Smooth muscle cell (in vitro differentiated cells): ENCODE measurements around the gene SGMS1. TPM values are rescaled to one million over a fixed set of nuclear protein-coding genes. Genes with fewer than 3 reads are reported as not detected.

Experiments used
- DNase-seq: peaks from one replicate; lab custom pipeline; 2025; ENCODE audit not compliant: unreplicated experiment; lab: John Stamatoyannopoulos, UW
- H2AFZ ChIP-seq: fragments of 200-600 bp; sonication (generic); 2 replicates; pipeline ENCODE4 v1.6.0; 2016; ENCODE audit warnings: antibody characterized with exemption, low read depth, mild to moderate bottlenecking
- H3F3A ChIP-seq: fragments of 200-600 bp; sonication (generic); 2 replicates; pipeline ENCODE4 v1.6.0; 2017; ENCODE audit warnings: antibody characterized with exemption, low read depth
- H3K27ac ChIP-seq: fragments of 200-600 bp; sonication (generic); 2 replicates; pipeline ENCODE4 v1.5.1; 2016; ENCODE audit warnings: low read depth, mild to moderate bottlenecking
- H3K27me3 ChIP-seq: fragments of 200-600 bp; sonication (generic); 2 replicates; pipeline ENCODE4 v1.6.1; 2016; ENCODE audit warnings: low read depth, mild to moderate bottlenecking
- H3K36me3 ChIP-seq: fragments of 200-600 bp; sonication (generic); 2 replicates; pipeline ENCODE4 v1.5.1; 2016; ENCODE audit warnings: low read depth
- H3K4me1 ChIP-seq: fragments of 200-600 bp; sonication (generic); 2 replicates; pipeline ENCODE4 v1.5.1; 2016; ENCODE audit warnings: low read depth
- H3K4me2 ChIP-seq: fragments of 200-600 bp; sonication (generic); 2 replicates; pipeline ENCODE4 v1.6.0; 2016; ENCODE audit warnings: mild to moderate bottlenecking
- H3K4me3 ChIP-seq: fragments of 200-600 bp; sonication (generic); 2 replicates; pipeline ENCODE4 v1.5.1; 2016; ENCODE audit warnings: mild to moderate bottlenecking
- H3K79me2 ChIP-seq: fragments of 200-600 bp; sonication (generic); 2 replicates; pipeline ENCODE4 v1.6.0; 2016; ENCODE audit warnings: low read depth, mild to moderate bottlenecking
- H3K9ac ChIP-seq: fragments of 200-600 bp; sonication (generic); 2 replicates; pipeline ENCODE4 v1.6.0; 2016; ENCODE audit warnings: low read depth
- H3K9me3 ChIP-seq: fragments of 200-600 bp; sonication (generic); replicated peaks from 2 replicates; pipeline ENCODE4 v1.5.1; 2016; ENCODE audit warnings: low read depth
- H4K20me1 ChIP-seq: fragments of 200-600 bp; sonication (generic); 2 replicates; pipeline ENCODE4 v1.6.0; 2016; ENCODE audit warnings: low read depth
- CTCF ChIP-seq: fragments of 200-600 bp; sonication (generic); IDR thresholded peaks from 2 replicates; pipeline ENCODE4 v1.5.1; 2017; ENCODE audit warnings: borderline replicate concordance, mild to moderate bottlenecking, antibody characterized with exemption; ENCODE audit not compliant: insufficient read depth, poor library complexity, severe bottlenecking
- WGBS: methylation state at CpG from one replicate; pipeline ENCODE4 v1.1.7; 2016; ENCODE audit warnings: low lambda C conversion rate; 5-methylcytosine and 5-hydroxymethylcytosine counted together
- polyA plus RNA-seq: library from polyadenylated mRNA; unstranded; fragments of >200 nt; fragmentation: Nextera tagmentation; extraction: Ambion mirVana; gene quantifications from 2 replicates; pipeline ENCODE4 v1.2.1, GENCODE V29; 2016
- total RNA-seq: library from RNA; depleted of rRNA; stranded (reverse); fragments of >200 nt; gene quantifications from 2 replicates; pipeline ENCODE4 v1.2.3, GENCODE V29; 2014

SGMS1 gene
- total and polyA plus RNA-seq, 2 experiments from 2014 or later, result 4.0 to 14.3 TPM

DNA sequence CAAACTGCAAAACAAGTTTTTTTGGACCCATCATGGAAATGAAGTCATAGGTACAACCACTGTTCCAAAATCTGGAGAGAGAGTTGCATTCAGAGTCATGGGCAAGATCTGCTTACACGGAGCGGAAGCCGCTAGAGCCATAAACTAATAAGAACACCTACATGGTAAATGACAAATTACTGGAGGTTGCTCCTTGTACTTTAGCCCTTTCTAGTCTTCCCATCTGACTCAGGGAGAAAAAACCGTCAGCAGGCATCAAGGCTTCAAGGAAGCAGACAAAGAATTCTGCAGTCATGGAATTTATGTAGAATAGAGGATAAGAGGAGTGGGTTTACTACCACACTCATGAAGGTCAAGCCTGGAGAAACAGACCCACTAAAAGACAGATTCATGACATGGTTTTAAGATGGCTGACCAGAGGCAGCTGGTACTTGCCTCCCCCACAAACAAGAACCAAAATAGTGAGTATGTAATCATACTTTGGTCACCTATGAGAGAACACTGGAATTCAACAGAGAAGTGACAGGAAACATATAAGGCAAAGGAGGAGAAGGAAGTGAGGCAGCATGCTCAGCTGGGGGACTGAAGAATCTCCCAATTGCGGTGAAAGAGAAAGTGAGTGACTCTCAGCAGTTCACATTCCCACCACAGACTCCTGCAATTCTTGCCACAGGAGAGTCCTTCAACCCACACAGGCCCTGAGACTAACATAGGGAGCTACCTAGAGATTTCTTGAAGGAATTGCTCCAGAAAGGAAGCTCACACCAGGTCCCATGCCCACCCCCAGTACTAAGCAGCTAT, 330.0 kb downstream of the SGMS1 start:
- Histone ChIP-seq H3K36me3 (no peaks in the 10 kb centered on the region), H2AFZ (no peak overlapping the region), H3K4me2 (no peak overlapping the region), H3K9me3 (no peaks in the 10 kb centered on the region), H3K27ac (no peak overlapping the region), H3K4me1 (no peaks in the 10 kb centered on the region), H3K4me3 (no peak overlapping the region), H3F3A (no peaks in the 10 kb centered on the region), H3K79me2 (no peaks in the 10 kb centered on the region), H4K20me1 (no peaks in the 10 kb centered on the region), H3K27me3 (no peaks in the 10 kb centered on the region), H3K9ac (no peak overlapping the region)
- no peak for DNase-seq
- TF ChIP-seq CTCF, result no peak
- WGBS, result 91% methylated on average over 5 of the region's 5 CpGs

- no peaks in the 10 kb centered on the region for H3K27me3 ChIP-seq
- no peak for DNase-seq
- no peaks in the 10 kb centered on the region for H3K36me3 ChIP-seq
- no peak overlapping the region for H3K27ac ChIP-seq
- no peaks in the 10 kb centered on the region for H3K79me2 ChIP-seq
- no peaks in the 10 kb centered on the region for H3F3A ChIP-seq
- no peaks in the 10 kb centered on the region for H4K20me1 ChIP-seq
- H2AFZ ChIP-seq, result no peak overlapping the region
- 70% methylated on average over 1 of the region's 1 CpG for WGBS
- H3K4me1 ChIP-seq, result no peaks in the 10 kb centered on the region
- no peak for TF ChIP-seq CTCF
- no peak overlapping the region for H3K4me2 ChIP-seq
- H3K9me3 ChIP-seq, result no peaks in the 10 kb centered on the region
- no peak overlapping the region for H3K9ac ChIP-seq
- no peak overlapping the region for H3K4me3 ChIP-seq
Measured at GRCh38 chr10:50291261-50291850, 332.4 kb downstream of the SGMS1 start.

- Histone ChIP-seq H4K20me1 (no peaks in the 10 kb centered on the region), H3K4me2 (no peak overlapping the region), H3K4me3 (no peak overlapping the region), H3K9ac (no peak overlapping the region), H3K36me3 (no peaks in the 10 kb centered on the region), H3K27me3 (peaks cover 6% of the 10 kb centered on the region), H2AFZ (no peak overlapping the region), H3K27ac (no peak overlapping the region), H3K79me2 (no peaks in the 10 kb centered on the region), H3F3A (no peaks in the 10 kb centered on the region), H3K4me1 (no peaks in the 10 kb centered on the region), H3K9me3 (no peaks in the 10 kb centered on the region)
- TF ChIP-seq CTCF, result no peak
- DNase-seq, result no peak
- WGBS, result 89% methylated on average over 6 of the region's 6 CpGs
Measured at GRCh38 chr10:50289196-50289595, 334.6 kb downstream of the SGMS1 start.
